Neuronal stem cell (in vitro differentiated cells): ENCODE results near the gene DRC7.

Experiments used
- DNase-seq: peaks from one replicate; pipeline ENCODE4 v3.0.0-alpha.2; 2013; ENCODE audit warnings: low spot score
- H2AFZ ChIP-seq: one replicate; pipeline ENCODE4 v1.6.1; 2013; ENCODE audit warnings: mild to moderate bottlenecking, low read length, inconsistent platforms
- H2AK5ac ChIP-seq: 2 replicates; pipeline ENCODE4 v1.6.1; 2013; ENCODE audit warnings: low read depth, mild to moderate bottlenecking, inconsistent platforms, low read length, moderate library complexity, mixed read lengths
- H2BK120ac ChIP-seq: 2 replicates; pipeline ENCODE4 v1.6.1; 2013; ENCODE audit warnings: low read depth, mild to moderate bottlenecking, inconsistent platforms, low read length, moderate library complexity, mixed read lengths
- H2BK12ac ChIP-seq: one replicate; pipeline ENCODE4 v1.6.1; 2013; ENCODE audit warnings: low read length, inconsistent platforms
- H2BK15ac ChIP-seq: 2 replicates; pipeline ENCODE4 v1.6.1; 2013; ENCODE audit warnings: mild to moderate bottlenecking, low read length, inconsistent platforms, mixed read lengths
- H2BK5ac ChIP-seq: one replicate; pipeline ENCODE4 v1.6.1; 2013; ENCODE audit warnings: inconsistent platforms, mild to moderate bottlenecking, low read length, moderate library complexity
- H3K14ac ChIP-seq: one replicate; pipeline ENCODE4 v1.6.1; 2013; ENCODE audit warnings: low read length, inconsistent platforms
- H3K18ac ChIP-seq: 2 replicates; pipeline ENCODE4 v1.6.1; 2013; ENCODE audit warnings: low read length, inconsistent platforms
- H3K23ac ChIP-seq: 2 replicates; pipeline ENCODE4 v1.6.1; 2013; ENCODE audit warnings: low read depth, mild to moderate bottlenecking, mixed read lengths, low read length, inconsistent platforms; ENCODE audit not compliant: poor library complexity
- H3K27ac ChIP-seq: replicated peaks from 3 replicates; pipeline ENCODE4 v1.5.1; 2013; ENCODE audit warnings: low read length, inconsistent platforms
- H3K27me3 ChIP-seq, 3 experiments: 2 replicates each; pipeline ENCODE4 v1.6.1; 2013; ENCODE audit warnings: low read length in 3 of 3, mild to moderate bottlenecking in 2 of 3, inconsistent platforms in 1 of 3, low read depth in 1 of 3, mixed read lengths in 1 of 3, moderate library complexity in 1 of 3; ENCODE audit not compliant: control insufficient read depth in 3 of 3, insufficient read depth in 3 of 3
- H3K36me3 ChIP-seq, 2 donors: replicated peaks in 1 of 2; 2 replicates each; pipeline ENCODE4 v1.6.1; 2013; ENCODE audit warnings: low read length in 2 of 2; ENCODE audit not compliant: control insufficient read depth in 2 of 2, insufficient read depth in 2 of 2
- H3K4ac ChIP-seq: 2 replicates; pipeline ENCODE4 v1.6.1; 2013; ENCODE audit warnings: inconsistent platforms, mild to moderate bottlenecking, low read length, moderate library complexity
- H3K4me1 ChIP-seq, 2 donors: 1 replicate in 1 of 2; 2 replicates in 1 of 2; pipeline ENCODE4 v1.6.1; 2013; ENCODE audit warnings: low read length in 2 of 2, low read depth in 1 of 2; ENCODE audit not compliant: control insufficient read depth in 2 of 2, insufficient read depth in 1 of 2
- H3K4me2 ChIP-seq: one replicate; pipeline ENCODE4 v1.6.1; 2013; ENCODE audit warnings: mild to moderate bottlenecking, low read length, inconsistent platforms; ENCODE audit not compliant: insufficient read depth, poor library complexity, severe bottlenecking
- H3K4me3 ChIP-seq, 2 donors: 2 replicates each; pipeline ENCODE4 v1.5.1; 2013; ENCODE audit warnings: low read length in 2 of 2, mild to moderate bottlenecking in 2 of 2, inconsistent platforms in 1 of 2, moderate library complexity in 1 of 2
- H3K79me1 ChIP-seq: one replicate; pipeline ENCODE4 v1.6.1; 2013; ENCODE audit warnings: low read depth, mild to moderate bottlenecking, inconsistent platforms, low read length, moderate library complexity
- H3K9ac ChIP-seq: one replicate; pipeline ENCODE4 v1.6.1; 2013; ENCODE audit warnings: mild to moderate bottlenecking, low read depth, low read length, inconsistent platforms; ENCODE audit not compliant: poor library complexity
- H3K9me3 ChIP-seq, 2 donors: replicated peaks in 1 of 2; 2 replicates each; pipeline versions ENCODE3 to v1.6.1; 2013; ENCODE audit warnings: low read length in 2 of 2, mild to moderate bottlenecking in 2 of 2, inconsistent platforms in 1 of 2, low read depth in 1 of 2, mixed read lengths in 1 of 2, moderate library complexity in 1 of 2; ENCODE audit not compliant: control insufficient read depth in 2 of 2, insufficient read depth in 1 of 2
- H4K8ac ChIP-seq: one replicate; pipeline ENCODE4 v1.6.1; 2013; ENCODE audit warnings: low read depth, mild to moderate bottlenecking, inconsistent platforms, low read length, moderate library complexity
- H4K91ac ChIP-seq: one replicate; pipeline ENCODE4 v1.6.1; 2013; ENCODE audit warnings: low read length, low read depth, mild to moderate bottlenecking, inconsistent platforms; ENCODE audit not compliant: poor library complexity
- WGBS, 2 donors: extraction: QIAGEN DNeasy Blood & Tissue Kit; methylation state at CpG; one replicate each; pipeline ENCODE4 v1.1.7; 2013; ENCODE audit warnings: missing lambda C conversion rate in 2 of 2, mixed read lengths in 1 of 2; ENCODE audit not compliant: insufficient read length in 2 of 2, insufficient replicate concordance in 1 of 2; ENCODE audit errors: extremely low coverage in 2 of 2; 5-methylcytosine and 5-hydroxymethylcytosine counted together

Gene DRC7

DNA sequence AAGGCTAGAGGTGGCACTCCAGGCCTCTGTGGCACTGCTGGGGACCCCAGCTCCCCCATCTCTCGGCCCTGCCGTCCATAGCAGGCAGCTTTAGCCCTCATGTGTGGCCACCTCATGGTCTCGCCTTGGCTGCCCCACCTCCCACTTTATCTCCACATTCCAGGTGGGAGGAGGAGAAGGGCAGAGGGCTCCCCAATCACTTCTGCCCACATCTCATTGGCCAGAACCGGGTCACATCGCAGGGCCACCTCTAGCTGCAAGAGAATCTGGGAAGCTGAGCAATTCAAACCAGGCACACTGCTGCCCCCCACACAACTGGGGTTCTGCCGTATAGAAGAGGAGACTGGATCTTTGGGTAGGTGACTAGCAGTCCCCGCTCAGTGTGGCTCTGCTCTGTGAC, 1.6 kb downstream of the DRC7 start:
- no peak for DNase-seq
- Histone ChIP-seq H3K4ac (no peak overlapping the region), H2AFZ (no peak overlapping the region), H3K9ac (no peak overlapping the region), H3K14ac (no peak overlapping the region), H4K8ac (no peak overlapping the region), H2BK12ac (no peak overlapping the region), H3K27ac (no peak overlapping the region), H3K4me3 (no peak overlapping the region), H3K79me1 (no peaks in the 10 kb centered on the region), H3K4me2 (no peak overlapping the region), H3K27me3 (peaks cover 0 to 3% (median 2%) of the 10 kb centered on the region in 3 experiments), H2BK120ac (no peak overlapping the region), H3K9me3 (no peaks in the 10 kb centered on the region), H3K23ac (peak overlapping the region; percentile 40), H3K4me1 (peaks cover 8% of the 10 kb centered on the region in 2 donors), H2AK5ac (peak overlapping the region; percentile 47), H3K18ac (peak overlapping the region; percentile 62), H2BK15ac (no peak overlapping the region), H3K36me3 (no peaks in the 10 kb centered on the region), H2BK5ac (no peak overlapping the region), H4K91ac (no peak overlapping the region)
- WGBS, 2 donors: no CpG with 5 or more reads among the region's 7 CpGs

GRCh38 chr16:57697896-57698537, 3.4 kb downstream of the DRC7 start:
- no CpG with 5 or more reads among the region's 17 CpGs for WGBS, 2 donors
- H3K79me1 ChIP-seq: no peaks in the 10 kb centered on the region
- peak overlapping the region; percentile 26 for H2AFZ ChIP-seq
- no peaks in the 10 kb centered on the region for H3K9me3 ChIP-seq
- H3K4me1 ChIP-seq: peaks cover 15 to 17% of the 10 kb centered on the region in 2 donors
- H3K23ac ChIP-seq: no peak overlapping the region
- peak overlapping the region; percentile 35 for H2BK5ac ChIP-seq
- no peak overlapping the region for H3K27ac ChIP-seq
- no peak overlapping the region for H4K8ac ChIP-seq
- no peaks in the 10 kb centered on the region for H3K36me3 ChIP-seq
- no peak for DNase-seq
- no peak overlapping the region for H3K14ac ChIP-seq
- H3K4me3 ChIP-seq: no peak overlapping the region
- peak overlapping the region; percentile 77 for H3K18ac ChIP-seq
- no peak overlapping the region for H3K4me2 ChIP-seq
- peak overlapping the region; percentile 59 for H2BK15ac ChIP-seq
- peaks cover 0 to 2% (median 0%) of the 10 kb centered on the region in 3 experiments for H3K27me3 ChIP-seq
- no peak overlapping the region for H3K4ac ChIP-seq
- H2AK5ac ChIP-seq: peak overlapping the region; percentile 76
- H4K91ac ChIP-seq: no peak overlapping the region
- no peak overlapping the region for H2BK120ac ChIP-seq
- H3K9ac ChIP-seq: peak overlapping the region; percentile 32
- H2BK12ac ChIP-seq: no peak overlapping the region

DNA sequence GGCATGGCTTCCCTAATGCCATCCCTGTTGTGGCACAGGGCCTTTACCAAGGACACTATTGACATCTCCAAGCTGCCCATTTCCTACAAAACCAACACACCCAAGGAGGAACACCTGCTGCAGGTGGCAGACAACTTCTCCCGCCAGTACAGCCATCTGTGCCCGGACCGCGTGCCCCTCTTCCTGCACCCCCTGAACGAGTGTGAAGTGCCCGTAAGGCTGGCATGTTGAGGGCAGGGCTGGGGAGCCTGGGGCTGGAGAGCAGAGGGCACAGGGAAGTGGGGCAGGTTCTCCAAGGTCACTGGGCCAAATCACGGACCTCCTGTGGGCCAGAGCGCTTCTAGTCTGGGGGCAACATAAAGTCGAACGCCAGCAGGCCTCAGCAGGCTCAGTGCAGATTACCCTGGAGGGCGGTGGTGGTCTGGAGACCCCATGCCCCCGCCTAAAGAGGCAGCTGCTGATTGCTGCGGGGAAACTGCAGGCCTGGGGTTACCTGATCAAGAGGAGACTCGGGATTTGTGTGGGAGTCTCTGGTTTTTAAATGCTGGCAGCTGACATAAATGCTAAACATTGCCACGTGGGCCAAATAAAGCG, 4.3 kb downstream of the DRC7 start:
- no peaks in the 10 kb centered on the region for H3K36me3 ChIP-seq
- H3K4me3 ChIP-seq: no peak overlapping the region
- H3K23ac ChIP-seq: no peak overlapping the region
- peak overlapping the region; percentile 14 for H3K9ac ChIP-seq
- peak overlapping the region; percentile 90 for H4K91ac ChIP-seq
- no peak overlapping the region for H3K4ac ChIP-seq
- H3K14ac ChIP-seq: no peak overlapping the region
- peak overlapping the region; percentile 96 for H2BK15ac ChIP-seq
- H2AFZ ChIP-seq: no peak overlapping the region
- no peak overlapping the region for H4K8ac ChIP-seq
- no CpG with 5 or more reads among the region's 16 CpGs for WGBS, 2 donors
- no peak overlapping the region for H2BK12ac ChIP-seq
- H2AK5ac ChIP-seq: peak overlapping the region; percentile 76
- H3K4me2 ChIP-seq: no peak overlapping the region
- H3K18ac ChIP-seq: peak overlapping the region; percentile 69
- H3K27me3 ChIP-seq: peaks cover 0 to 2% (median 0%) of the 10 kb centered on the region in 3 experiments
- H2BK120ac ChIP-seq: peak overlapping the region; percentile 24
- DNase-seq: no peak
- H3K9me3 ChIP-seq: no peaks in the 10 kb centered on the region
- H2BK5ac ChIP-seq: peak overlapping the region; percentile 80
- H3K4me1 ChIP-seq: peaks cover 15 to 17% of the 10 kb centered on the region in 2 donors
- no peaks in the 10 kb centered on the region for H3K79me1 ChIP-seq
- H3K27ac ChIP-seq: no peak overlapping the region

DNA sequence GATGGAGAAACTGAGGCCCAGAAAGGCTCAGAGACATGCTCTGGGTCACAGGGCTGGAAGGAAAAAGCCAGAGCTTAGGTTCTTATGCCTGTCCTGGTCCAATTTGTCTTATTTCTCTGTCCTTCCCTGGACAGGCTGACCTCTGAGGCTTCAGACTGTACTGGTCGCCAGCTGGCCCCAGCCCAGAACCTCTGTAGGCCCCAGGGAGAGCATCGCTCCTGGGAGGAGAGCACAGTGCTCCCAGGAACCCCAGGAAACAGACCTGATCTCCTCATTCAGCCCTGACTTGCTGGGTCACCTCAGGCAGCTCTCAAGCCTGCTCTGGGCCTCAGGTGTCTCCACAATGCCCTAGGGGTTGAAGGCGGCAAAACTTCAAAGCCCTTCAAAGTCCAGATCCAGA, 4.9 kb downstream of the DRC7 start:
- Histone ChIP-seq H2BK120ac (peak overlapping the region; percentile 77), H3K4me3 (no peak overlapping the region), H3K4me2 (no peak overlapping the region), H3K9me3 (no peaks in the 10 kb centered on the region), H3K79me1 (no peaks in the 10 kb centered on the region), H3K4me1 (peaks cover 15 to 17% of the 10 kb centered on the region in 2 donors), H4K91ac (peak overlapping the region; percentile 61), H3K4ac (no peak overlapping the region), H2BK12ac (no peak overlapping the region), H3K36me3 (no peaks in the 10 kb centered on the region), H3K27me3 (peaks cover 0 to 2% (median 0%) of the 10 kb centered on the region in 3 experiments), H2AK5ac (peak overlapping the region; percentile 94), H4K8ac (no peak overlapping the region), H2AFZ (no peak overlapping the region), H3K18ac (peak overlapping the region; percentile 22), H2BK5ac (no peak overlapping the region), H3K14ac (peak overlapping the region; percentile 75), H3K23ac (peak overlapping the region; percentile 28), H2BK15ac (peak overlapping the region; percentile 96), H3K27ac (no peak overlapping the region), H3K9ac (no peak overlapping the region)
- DNase-seq: no peak
- WGBS, 2 donors: no CpG with 5 or more reads among the region's 3 CpGs
